Progenitor cell of endocrine pancreas (in vitro differentiated cells): Measurements from ENCODE around the gene RAP1B. TPM values are rescaled to one million over a fixed set of nuclear protein-coding genes. Genes with fewer than 3 reads are reported as not detected.
A peak's percentile ranks its signal among the peaks of the same experiment; 100 is the strongest.
"Not testable (repeated sequence)": the region's sequence is repeated elsewhere in the genome, so short reads cannot be mapped to it uniquely, and the experiment has no call there.

ENCODE experiments used
- DNase-seq: peaks from one replicate; pipeline ENCODE4 v3.0.0; 2021; ENCODE audit warnings: low spot score; ENCODE audit not compliant: unreplicated experiment
- H3K27ac Mint-ChIP-seq: 2 replicates; pipeline ENCODE4 v1.8.0; 2021; ENCODE audit warnings: mild to moderate bottlenecking, moderate library complexity, mixed read lengths
- H3K27me3 Mint-ChIP-seq: 2 replicates; pipeline ENCODE4 v1.8.0; 2021; ENCODE audit warnings: mixed read lengths
- H3K36me3 Mint-ChIP-seq: 2 replicates; pipeline ENCODE4 v1.8.0; 2022; ENCODE audit warnings: mixed read lengths; ENCODE audit not compliant: insufficient read depth
- H3K4me1 Mint-ChIP-seq: 2 replicates; pipeline ENCODE4 v1.8.0; 2021; ENCODE audit warnings: low read depth, mixed read lengths
- H3K4me3 Mint-ChIP-seq: 2 replicates; pipeline ENCODE4 v1.8.0; 2021; ENCODE audit warnings: low read depth, mild to moderate bottlenecking, moderate library complexity, mixed read lengths
- H3K9me3 Mint-ChIP-seq: 2 replicates; pipeline ENCODE4 v1.8.0; 2021; ENCODE audit warnings: low read depth, mixed read lengths
- total RNA-seq: library from RNA; stranded (reverse); gene quantifications from 2 replicates; pipeline ENCODE4 v1.2.1, GENCODE V29; 2021
- TF ChIP-seq, protein P1 (sequence below): fragments of 200-600 bp; sonication (generic); IDR thresholded peaks from one replicate; pipeline ENCODE4 v1.5.0; 2021; ENCODE audit warnings: antibody characterized with exemption, mild to moderate bottlenecking; ENCODE audit not compliant: unreplicated experiment

The RAP1B gene
- total RNA-seq, 1 donor from 2014 or later: 83.6 TPM

- Mint-ChIP-seq H3K36me3 (peaks cover 24% of the 10 kb centered on the region), H3K4me1 (peaks cover 24% of the 10 kb centered on the region), H3K27me3 (no peaks in the 10 kb centered on the region), H3K27ac (no peak overlapping the region), H3K4me3 (no peak overlapping the region), H3K9me3 (peaks cover 13% of the 10 kb centered on the region)
- TF ChIP-seq, protein P1, sequence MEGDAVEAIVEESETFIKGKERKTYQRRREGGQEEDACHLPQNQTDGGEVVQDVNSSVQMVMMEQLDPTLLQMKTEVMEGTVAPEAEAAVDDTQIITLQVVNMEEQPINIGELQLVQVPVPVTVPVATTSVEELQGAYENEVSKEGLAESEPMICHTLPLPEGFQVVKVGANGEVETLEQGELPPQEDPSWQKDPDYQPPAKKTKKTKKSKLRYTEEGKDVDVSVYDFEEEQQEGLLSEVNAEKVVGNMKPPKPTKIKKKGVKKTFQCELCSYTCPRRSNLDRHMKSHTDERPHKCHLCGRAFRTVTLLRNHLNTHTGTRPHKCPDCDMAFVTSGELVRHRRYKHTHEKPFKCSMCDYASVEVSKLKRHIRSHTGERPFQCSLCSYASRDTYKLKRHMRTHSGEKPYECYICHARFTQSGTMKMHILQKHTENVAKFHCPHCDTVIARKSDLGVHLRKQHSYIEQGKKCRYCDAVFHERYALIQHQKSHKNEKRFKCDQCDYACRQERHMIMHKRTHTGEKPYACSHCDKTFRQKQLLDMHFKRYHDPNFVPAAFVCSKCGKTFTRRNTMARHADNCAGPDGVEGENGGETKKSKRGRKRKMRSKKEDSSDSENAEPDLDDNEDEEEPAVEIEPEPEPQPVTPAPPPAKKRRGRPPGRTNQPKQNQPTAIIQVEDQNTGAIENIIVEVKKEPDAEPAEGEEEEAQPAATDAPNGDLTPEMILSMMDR: no peak
- DNase-seq: no peak
Observed at GRCh38 chr12:68631227-68631626, 20.5 kb downstream of the RAP1B start.

GRCh38 chr12:68632486-68632885 lies 21.8 kb downstream of the RAP1B start:
- H3K36me3 Mint-ChIP-seq: peaks cover 11% of the 10 kb centered on the region
- no peak for DNase-seq
- H3K4me3 Mint-ChIP-seq: no peak overlapping the region
- TF ChIP-seq, protein P1: no peak
- H3K9me3 Mint-ChIP-seq: peaks cover 2% of the 10 kb centered on the region
- H3K27ac Mint-ChIP-seq: no peak overlapping the region
- H3K4me1 Mint-ChIP-seq: peaks cover 24% of the 10 kb centered on the region
- no peaks in the 10 kb centered on the region for H3K27me3 Mint-ChIP-seq

DNA sequence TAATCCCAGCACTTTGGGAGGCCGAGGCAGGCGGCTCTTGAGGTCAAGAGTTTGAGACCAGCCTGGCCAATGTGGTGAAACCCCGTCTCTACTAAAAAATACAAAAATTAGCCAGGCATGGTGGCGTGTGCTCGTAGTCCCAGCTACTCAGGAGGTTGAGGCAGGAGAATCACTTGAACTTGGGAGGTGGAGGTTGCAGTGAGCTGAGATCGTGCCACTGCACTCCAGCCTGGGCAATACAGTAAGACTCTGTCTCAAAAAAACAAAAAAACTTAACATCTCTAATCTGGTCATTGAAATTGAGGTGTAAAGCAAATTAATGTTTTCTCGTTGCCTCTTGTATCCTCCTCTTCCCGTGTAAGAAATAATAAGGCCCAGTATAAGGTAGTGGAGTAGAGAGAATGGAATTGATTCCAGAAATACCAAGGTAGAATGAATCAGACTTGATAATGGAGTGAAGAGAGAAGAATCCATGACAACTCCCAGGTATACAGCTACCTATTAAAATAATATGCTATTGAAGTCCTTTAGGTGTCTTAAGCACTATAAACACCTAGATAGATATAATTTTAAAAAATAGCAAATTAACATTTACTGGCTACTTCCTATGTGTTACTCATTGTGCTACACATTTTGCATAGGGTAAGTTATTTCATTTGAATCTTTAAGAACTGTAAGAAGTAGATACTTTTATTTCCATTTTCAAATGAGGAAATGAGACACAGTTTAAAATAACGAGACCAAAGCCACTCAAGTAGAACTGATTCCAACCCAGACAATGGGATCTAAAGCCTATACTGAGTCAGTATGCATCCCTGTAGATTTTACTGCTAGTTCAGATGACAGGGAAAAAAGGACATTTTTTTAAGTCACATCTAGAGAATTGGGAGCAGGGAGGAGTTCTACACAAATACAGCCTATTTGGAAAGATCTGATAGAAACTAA lies 23.2 kb downstream of the RAP1B start:
- DNase-seq: no peak
- Mint-ChIP-seq H3K27ac (peak overlapping the region; percentile 35), H3K9me3 (no peaks in the 10 kb centered on the region), H3K36me3 (peaks cover 5% of the 10 kb centered on the region), H3K4me3 (no peak overlapping the region), H3K27me3 (no peaks in the 10 kb centered on the region), H3K4me1 (peaks cover 24% of the 10 kb centered on the region)
- TF ChIP-seq, protein P1: no peak

DNA sequence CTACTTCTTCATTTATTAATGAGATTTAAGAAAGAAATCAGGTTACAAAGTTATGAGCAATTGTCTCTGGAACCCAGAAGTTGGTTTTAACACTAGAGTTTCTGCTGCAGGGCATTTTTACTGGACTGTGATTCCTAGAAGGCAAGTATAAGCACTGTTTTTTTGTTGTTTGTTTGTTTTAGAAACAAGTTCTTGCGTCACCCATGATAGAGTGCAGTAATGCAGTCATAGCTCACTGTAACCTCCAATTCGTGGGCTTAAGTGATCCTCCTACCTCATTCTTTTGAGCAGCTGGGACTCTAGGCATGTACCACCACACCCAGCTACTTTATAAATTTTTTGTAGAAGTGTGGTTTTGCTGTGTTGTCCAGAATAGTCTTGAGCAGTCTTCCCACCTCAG lies 25.6 kb downstream of the RAP1B start:
- no peaks in the 10 kb centered on the region for H3K9me3 Mint-ChIP-seq
- no peaks in the 10 kb centered on the region for H3K27me3 Mint-ChIP-seq
- H3K27ac Mint-ChIP-seq: no peak overlapping the region
- no peak overlapping the region for H3K4me3 Mint-ChIP-seq
- TF ChIP-seq, protein P1: no peak
- H3K4me1 Mint-ChIP-seq: peaks cover 20% of the 10 kb centered on the region
- peaks cover 2% of the 10 kb centered on the region for H3K36me3 Mint-ChIP-seq
- DNase-seq: no peak

DNA sequence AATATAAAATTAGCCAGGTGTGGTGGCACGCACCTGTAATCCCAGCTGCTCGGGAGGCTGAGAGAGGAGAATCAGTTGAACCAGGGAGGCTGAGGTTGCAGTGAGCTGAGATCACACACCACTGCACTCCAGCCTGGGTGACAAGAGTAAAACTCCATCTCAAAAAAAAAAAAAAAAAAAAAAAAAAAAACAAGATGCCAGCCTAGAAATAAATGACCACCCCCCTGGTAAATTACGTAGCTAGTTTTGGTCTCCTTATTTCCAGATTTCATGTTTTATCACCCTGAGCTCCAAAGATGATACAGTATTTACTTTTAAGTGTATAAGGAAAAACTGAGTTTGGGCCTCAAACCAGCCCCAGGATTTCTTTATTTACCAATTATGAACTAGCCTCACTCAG lies 26.7 kb downstream of the RAP1B start:
- not testable (repeated sequence) for H3K9me3 Mint-ChIP-seq, H3K27ac Mint-ChIP-seq, H3K27me3 Mint-ChIP-seq, H3K36me3 Mint-ChIP-seq, DNase-seq, H3K4me3 Mint-ChIP-seq
- H3K4me1 Mint-ChIP-seq: peaks cover 16% of the 10 kb centered on the region

- Mint-ChIP-seq H3K4me3 (no peak overlapping the region), H3K27ac (peak overlapping the region; percentile 36), H3K4me1 (peaks cover 16% of the 10 kb centered on the region), H3K36me3 (peaks cover 3% of the 10 kb centered on the region), H3K27me3 (no peaks in the 10 kb centered on the region), H3K9me3 (no peaks in the 10 kb centered on the region)
- TF ChIP-seq, protein P1: no peak
- DNase-seq: no peak
Observed at GRCh38 chr12:68638171-68638570, 27.5 kb downstream of the RAP1B start.
